Endodermal cell (in vitro differentiated cells): ENCODE data around the gene NCOA6. TPM values are rescaled to one million over a fixed set of nuclear protein-coding genes. Genes with fewer than 3 reads are reported as not detected.
A peak's percentile ranks its signal among the peaks of the same experiment; 100 is the strongest.

Experiments used
- DNase-seq: peaks from one replicate; pipeline ENCODE4 v3.0.0-alpha.2; 2017
- H3K27ac ChIP-seq: 2 replicates; pipeline ENCODE4 v1.5.1; 2013; ENCODE audit warnings: mild to moderate bottlenecking, low read depth, low read length, moderate library complexity
- H3K27me3 ChIP-seq: 2 replicates; pipeline ENCODE4 v1.6.1; 2013; ENCODE audit warnings: mild to moderate bottlenecking, low read length, moderate library complexity; ENCODE audit not compliant: insufficient read depth, control insufficient read depth, poor library complexity, severe bottlenecking
- H3K36me3 ChIP-seq: 2 replicates; pipeline ENCODE4 v1.7.0; 2013; ENCODE audit warnings: mild to moderate bottlenecking, low read length, moderate library complexity; ENCODE audit not compliant: control insufficient read depth, insufficient read depth
- H3K4me1 ChIP-seq: one replicate; pipeline ENCODE4 v1.7.0; 2013; ENCODE audit warnings: low read length; ENCODE audit not compliant: control insufficient read depth, insufficient read depth
- H3K4me3 ChIP-seq: 2 replicates; pipeline ENCODE4 v1.5.1; 2013; ENCODE audit warnings: mild to moderate bottlenecking, low read length, moderate library complexity
- H3K9ac ChIP-seq: 2 replicates; pipeline ENCODE4 v1.6.1; 2013; ENCODE audit warnings: mild to moderate bottlenecking, low read length, moderate library complexity; ENCODE audit not compliant: poor library complexity, severe bottlenecking; ENCODE audit errors: extremely low read depth
- H3K9me3 ChIP-seq: 2 replicates; pipeline ENCODE4 v1.6.1; 2013; ENCODE audit warnings: mild to moderate bottlenecking, low read length, moderate library complexity; ENCODE audit not compliant: control insufficient read depth
- H3K27ac Mint-ChIP-seq: 2 replicates; pipeline ENCODE4 v1.8.0; 2020; ENCODE audit warnings: mixed read lengths
- H3K27me3 Mint-ChIP-seq: 2 replicates; pipeline ENCODE4 v1.8.0; 2021; ENCODE audit warnings: mild to moderate bottlenecking, mixed read lengths; ENCODE audit not compliant: insufficient read depth
- H3K36me3 Mint-ChIP-seq: 2 replicates; pipeline ENCODE4 v1.8.0; 2020; ENCODE audit warnings: low read depth, mixed read lengths
- H3K4me1 Mint-ChIP-seq: 2 replicates; pipeline ENCODE4 v1.8.0; 2020; ENCODE audit warnings: mixed read lengths
- H3K4me3 Mint-ChIP-seq: 2 replicates; pipeline ENCODE4 v1.8.0; 2020; ENCODE audit warnings: mild to moderate bottlenecking, moderate library complexity, mixed read lengths
- H3K9me3 Mint-ChIP-seq: 2 replicates; pipeline ENCODE4 v1.8.0; 2020; ENCODE audit warnings: mild to moderate bottlenecking, mixed read lengths
- WGBS, 2 experiments: methylation state at CpG; one replicate each; pipeline versions ENCODE4 v1.1.5 to v1.1.7; 2013; ENCODE audit warnings: missing lambda C conversion rate in 2 of 2, mixed read lengths in 1 of 2; ENCODE audit not compliant: insufficient coverage in 1 of 2, insufficient read length in 1 of 2; 5-methylcytosine and 5-hydroxymethylcytosine counted together
- total RNA-seq, 2 donors: library from RNA; stranded (reverse); fragmentation: NEBNext Ultra II Directional in 1 of 2; extraction: Animal tissue kit (Norgen Biotek cat#: 25700) in 1 of 2; gene quantifications; 2 replicates in 1 of 2; 3 replicates in 1 of 2; pipeline ENCODE4 v1.2.1, GENCODE V29; 2021
- TF ChIP-seq, protein P1 (sequence below): fragments of 200-600 bp; sonication (generic); conservative IDR thresholded peaks from 2 replicates; pipeline ENCODE4 v1.5.0; 2021; ENCODE audit warnings: antibody characterized with exemption, mild to moderate bottlenecking

NCOA6 gene
- total RNA-seq, 2 donors from 2014 or later = 27.1 to 37.4 TPM

- Mint-ChIP-seq H3K4me1 (no peaks in the 10 kb centered on the region), H3K36me3 (peaks cover 40% of the 10 kb centered on the region), H3K4me3 (no peak overlapping the region), H3K9me3 (no peaks in the 10 kb centered on the region), H3K27ac (no peak overlapping the region), H3K27me3 (no peaks in the 10 kb centered on the region)
- Histone ChIP-seq H3K9me3 (no peaks in the 10 kb centered on the region), H3K4me1 (no peaks in the 10 kb centered on the region), H3K4me3 (no peak overlapping the region), H3K27me3 (no peaks in the 10 kb centered on the region), H3K9ac (no peak overlapping the region), H3K27ac (no peak overlapping the region), H3K36me3 (peaks cover 15% of the 10 kb centered on the region)
- DNase-seq = no peak
- TF ChIP-seq, protein P1, sequence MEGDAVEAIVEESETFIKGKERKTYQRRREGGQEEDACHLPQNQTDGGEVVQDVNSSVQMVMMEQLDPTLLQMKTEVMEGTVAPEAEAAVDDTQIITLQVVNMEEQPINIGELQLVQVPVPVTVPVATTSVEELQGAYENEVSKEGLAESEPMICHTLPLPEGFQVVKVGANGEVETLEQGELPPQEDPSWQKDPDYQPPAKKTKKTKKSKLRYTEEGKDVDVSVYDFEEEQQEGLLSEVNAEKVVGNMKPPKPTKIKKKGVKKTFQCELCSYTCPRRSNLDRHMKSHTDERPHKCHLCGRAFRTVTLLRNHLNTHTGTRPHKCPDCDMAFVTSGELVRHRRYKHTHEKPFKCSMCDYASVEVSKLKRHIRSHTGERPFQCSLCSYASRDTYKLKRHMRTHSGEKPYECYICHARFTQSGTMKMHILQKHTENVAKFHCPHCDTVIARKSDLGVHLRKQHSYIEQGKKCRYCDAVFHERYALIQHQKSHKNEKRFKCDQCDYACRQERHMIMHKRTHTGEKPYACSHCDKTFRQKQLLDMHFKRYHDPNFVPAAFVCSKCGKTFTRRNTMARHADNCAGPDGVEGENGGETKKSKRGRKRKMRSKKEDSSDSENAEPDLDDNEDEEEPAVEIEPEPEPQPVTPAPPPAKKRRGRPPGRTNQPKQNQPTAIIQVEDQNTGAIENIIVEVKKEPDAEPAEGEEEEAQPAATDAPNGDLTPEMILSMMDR = no peak
- WGBS, 2 experiments = 92 to 95% methylated on average over 5 of the region's 5 CpGs
These were observed 38.8 kb upstream of the NCOA6 start for GRCh38 chr20:34864216-34864615.

DNA sequence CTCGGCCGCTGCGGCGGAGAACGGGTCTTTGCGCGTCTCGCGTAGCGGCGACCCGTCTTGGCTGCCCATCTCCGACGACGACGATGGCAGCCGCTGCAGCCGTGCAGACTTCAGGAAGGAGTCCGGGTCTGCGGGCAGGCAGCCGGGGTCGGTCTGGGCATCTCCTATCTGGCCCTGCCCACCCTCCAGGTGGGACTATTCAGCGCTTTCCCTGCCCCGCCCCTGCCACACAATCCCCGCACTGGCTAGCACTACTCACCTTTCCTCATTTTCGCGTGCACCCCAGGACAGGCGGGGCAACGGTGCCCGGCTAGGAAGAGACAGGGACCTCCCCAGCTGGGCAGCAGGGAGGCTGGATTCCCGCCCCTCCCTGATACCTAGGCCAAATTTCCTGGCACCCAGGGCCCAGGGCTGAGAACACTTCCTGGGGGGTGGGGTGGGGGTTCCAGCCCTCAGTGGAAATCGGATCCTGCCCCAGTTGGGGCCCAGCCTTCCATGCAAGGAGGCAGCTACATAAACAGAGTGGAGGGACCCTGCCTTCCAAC, 38.0 kb upstream of the NCOA6 start:
- peaks cover 46% of the 10 kb centered on the region for H3K36me3 Mint-ChIP-seq
- H3K27ac ChIP-seq = no peak overlapping the region
- DNase-seq = no peak
- no peak overlapping the region for H3K4me3 ChIP-seq
- no peak overlapping the region for H3K9ac ChIP-seq
- WGBS, 2 experiments = 92 to 93% methylated on average over 23 to 32 of the region's 32 CpGs
- H3K27me3 ChIP-seq = no peaks in the 10 kb centered on the region
- no peak overlapping the region for H3K27ac Mint-ChIP-seq
- H3K36me3 ChIP-seq = peaks cover 16% of the 10 kb centered on the region
- no peaks in the 10 kb centered on the region for H3K4me1 ChIP-seq
- TF ChIP-seq, protein P1 = no peak
- H3K4me1 Mint-ChIP-seq = no peaks in the 10 kb centered on the region
- H3K27me3 Mint-ChIP-seq = no peaks in the 10 kb centered on the region
- H3K4me3 Mint-ChIP-seq = peak overlapping the region; percentile 21
- no peaks in the 10 kb centered on the region for H3K9me3 ChIP-seq
- H3K9me3 Mint-ChIP-seq = no peaks in the 10 kb centered on the region

- H3K36me3 ChIP-seq = peaks cover 18% of the 10 kb centered on the region
- no peak overlapping the region for H3K27ac ChIP-seq
- WGBS, 2 experiments = 95 to 96% methylated on average over 4 to 12 of the region's 12 CpGs
- H3K36me3 Mint-ChIP-seq = peaks cover 52% of the 10 kb centered on the region
- no peaks in the 10 kb centered on the region for H3K4me1 ChIP-seq
- H3K9me3 ChIP-seq = no peaks in the 10 kb centered on the region
- H3K9ac ChIP-seq = no peak overlapping the region
- no peak overlapping the region for H3K4me3 ChIP-seq
- no peaks in the 10 kb centered on the region for H3K9me3 Mint-ChIP-seq
- no peaks in the 10 kb centered on the region for H3K27me3 ChIP-seq
- TF ChIP-seq, protein P1 = no peak
- no peaks in the 10 kb centered on the region for H3K27me3 Mint-ChIP-seq
- DNase-seq = peak; percentile 14
- H3K4me3 Mint-ChIP-seq = no peak overlapping the region
- no peak overlapping the region for H3K27ac Mint-ChIP-seq
- H3K4me1 Mint-ChIP-seq = no peaks in the 10 kb centered on the region
These were observed 37.3 kb upstream of the NCOA6 start for GRCh38 chr20:34862724-34863123.
